T-helper 1 cell (primary cell): ENCODE data around the gene DNAJC16.

ENCODE experiments used
- DNase-seq, 5 donors: peaks; one replicate each; pipeline ENCODE4 v3.0.0-alpha.2; 2012 to 2020

Gene DNAJC16

DNA sequence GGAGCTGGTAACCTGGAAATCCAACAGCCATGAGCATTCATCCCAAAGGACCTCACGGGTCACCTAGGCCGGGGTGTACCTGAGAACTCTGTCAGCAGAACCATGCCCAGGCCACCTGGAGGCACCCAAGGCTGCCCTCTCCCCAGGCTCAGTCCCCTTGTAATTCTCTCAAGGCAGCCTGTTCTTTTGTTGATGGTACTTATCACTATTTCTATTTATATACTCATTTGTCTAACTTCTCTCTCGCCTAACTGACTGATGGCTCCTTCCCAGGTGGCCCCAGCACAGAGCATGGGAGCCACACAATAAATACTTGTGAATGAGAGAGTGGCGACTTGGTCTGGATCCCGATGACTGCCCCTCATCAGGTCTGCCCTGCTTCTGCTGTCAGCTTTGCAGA, 19.4 kb upstream of the DNAJC16 start:
- DNase-seq = no peak

DNA sequence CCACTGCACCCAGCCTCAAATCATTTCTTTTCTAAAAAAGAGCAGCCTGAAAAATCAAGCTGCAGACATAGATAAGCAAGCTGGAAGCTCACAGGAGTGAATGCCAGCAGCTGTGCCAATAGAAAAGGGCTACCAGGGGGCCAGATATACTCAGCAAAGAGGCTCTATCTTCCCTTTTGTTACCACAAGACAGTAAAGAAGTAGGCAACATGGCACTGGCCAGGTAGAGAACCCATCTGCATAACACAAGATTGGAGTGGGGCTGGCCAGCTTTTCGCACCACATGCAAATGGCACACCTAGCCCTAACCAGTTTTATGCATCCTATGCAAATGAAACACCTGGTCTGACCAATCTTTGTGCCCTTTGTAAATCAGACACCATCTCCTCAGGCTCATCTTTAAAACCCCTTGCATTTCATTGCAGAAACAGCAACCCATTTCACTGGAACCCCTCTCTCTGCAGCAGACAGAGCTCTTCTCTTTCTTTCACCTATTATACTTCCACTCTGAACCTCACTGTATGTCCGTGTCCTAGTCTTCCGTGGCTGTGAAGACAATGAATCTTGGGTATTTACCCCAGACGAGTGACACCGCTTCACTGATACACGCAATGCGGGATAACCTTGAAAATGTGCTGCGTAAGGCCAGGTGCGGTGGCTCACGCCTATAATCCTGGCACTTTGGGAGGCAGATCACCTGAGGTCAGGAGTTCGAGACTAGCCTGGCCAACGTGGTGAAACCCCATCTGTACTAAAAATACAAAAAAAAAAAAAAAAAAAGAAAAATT, 17.8 kb upstream of the DNAJC16 start:
- DNase-seq = no peak

DNA sequence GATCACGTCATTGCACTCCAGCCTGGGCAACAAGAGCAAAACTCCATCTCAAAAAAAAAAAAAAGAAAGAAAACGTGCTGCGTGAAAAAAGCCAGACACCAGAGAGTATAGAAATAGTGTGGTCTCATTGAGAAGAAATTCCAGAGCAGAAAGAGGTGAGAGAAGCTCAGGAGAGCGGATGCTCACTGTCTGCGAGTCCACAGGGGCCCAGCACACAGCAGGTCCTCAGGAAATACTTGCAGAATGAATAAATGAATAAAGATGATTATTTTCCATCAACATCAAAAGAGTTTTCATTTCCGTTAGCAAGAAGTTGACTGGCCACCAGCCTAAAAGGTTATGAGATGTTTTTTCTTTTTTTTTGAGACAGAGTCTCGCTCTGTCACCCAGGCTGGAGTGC, 17.1 kb upstream of the DNAJC16 start:
- DNase-seq = no peak

DNA sequence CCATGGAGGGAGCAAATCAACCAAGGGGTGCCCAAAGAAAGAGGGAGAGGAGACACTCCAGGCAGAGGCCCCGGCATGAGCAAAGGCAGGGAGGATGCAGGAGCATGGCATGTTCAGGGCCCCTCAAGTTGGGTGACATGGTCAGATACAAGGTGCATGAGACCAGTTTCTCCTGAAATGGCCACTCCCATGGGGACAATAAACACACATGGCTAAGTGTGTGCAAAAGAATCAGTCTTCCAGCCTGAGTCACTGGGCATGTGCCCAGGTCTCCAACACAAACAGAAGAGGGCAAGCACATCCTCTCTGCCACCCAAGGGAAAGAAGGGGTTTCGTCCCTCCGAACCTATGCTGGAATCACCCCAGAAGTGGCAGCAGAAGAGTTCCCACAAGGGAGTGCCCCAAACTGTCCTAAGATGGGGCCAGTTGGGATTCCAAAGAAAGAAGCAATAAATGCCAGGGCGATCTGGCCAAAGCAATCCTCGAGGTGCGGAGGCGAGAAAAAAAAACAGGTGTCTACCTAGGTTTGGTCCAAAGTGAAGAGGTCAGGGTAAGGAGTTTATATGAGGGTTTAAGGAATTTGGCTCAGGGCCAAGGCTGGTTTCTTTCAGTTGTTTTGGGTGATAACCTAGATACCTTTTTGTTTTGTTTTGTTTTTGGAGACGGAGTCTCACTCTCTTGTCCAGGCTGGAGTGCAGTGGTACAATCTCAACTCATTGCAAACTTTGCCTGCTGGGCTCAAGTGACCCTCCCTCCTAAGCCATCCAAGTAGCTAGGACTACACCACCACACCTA, 15.8 kb upstream of the DNAJC16 start:
- DNase-seq = no peak

DNA sequence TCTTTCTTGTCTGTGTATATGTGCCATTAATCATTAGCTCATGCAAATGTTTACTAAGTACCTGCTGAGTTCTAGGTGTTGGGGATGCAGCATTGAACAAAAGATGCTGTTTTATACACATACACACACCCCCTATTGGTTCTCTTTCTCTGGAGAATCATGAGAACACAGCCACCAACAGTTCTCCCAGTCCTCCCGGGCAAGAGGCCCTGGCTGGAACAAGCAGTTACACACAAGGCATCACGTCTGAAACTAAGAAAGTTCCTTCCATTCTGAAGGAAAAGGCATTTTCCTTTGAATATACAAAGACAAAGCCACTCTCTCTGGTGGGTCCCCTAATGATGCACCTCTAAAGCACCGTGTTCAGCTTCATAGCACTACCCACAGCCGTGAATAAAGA, 13.5 kb upstream of the DNAJC16 start:
- DNase-seq = no peak

DNA sequence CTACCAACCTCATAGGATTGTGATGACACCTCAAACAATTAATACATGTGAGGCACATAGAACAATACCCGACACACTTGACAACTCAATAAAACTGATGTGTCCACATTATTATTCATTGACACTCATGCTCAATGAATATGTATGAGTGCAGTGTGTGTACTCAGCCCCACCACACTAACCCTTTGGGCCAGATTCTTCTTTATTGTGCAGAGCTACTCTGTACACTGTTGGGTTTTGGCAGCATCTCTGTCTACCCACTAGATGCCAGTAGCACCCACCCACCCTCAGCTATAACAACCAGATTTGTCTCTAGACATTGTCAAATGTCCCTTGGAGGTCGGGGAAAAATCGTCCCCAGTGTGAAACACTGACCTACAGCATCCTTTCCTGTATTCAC, 12.7 kb upstream of the DNAJC16 start:
- peak in 1 of 5 donors; percentile 11 for DNase-seq

DNA sequence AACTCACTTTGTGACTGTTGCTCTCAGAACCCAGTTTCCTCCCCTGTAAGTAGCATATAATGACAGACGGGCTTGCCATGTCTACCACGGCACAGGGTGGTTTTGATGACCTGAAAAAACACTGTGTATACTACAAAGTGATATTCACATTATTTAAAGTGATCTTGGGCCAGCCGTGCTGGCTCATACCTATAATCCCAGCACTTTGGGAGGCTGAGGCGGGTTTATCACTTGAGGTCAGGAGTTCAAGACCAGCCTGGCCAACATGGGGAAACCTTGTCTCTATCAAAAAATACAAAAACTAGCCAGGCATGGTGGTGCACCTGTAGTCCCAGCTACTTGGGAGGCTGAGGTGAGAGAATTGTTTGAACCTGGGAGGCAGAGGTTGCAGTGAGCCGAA, 12.1 kb upstream of the DNAJC16 start:
- DNase-seq = peak in 1 of 5 donors; percentile 35

DNA sequence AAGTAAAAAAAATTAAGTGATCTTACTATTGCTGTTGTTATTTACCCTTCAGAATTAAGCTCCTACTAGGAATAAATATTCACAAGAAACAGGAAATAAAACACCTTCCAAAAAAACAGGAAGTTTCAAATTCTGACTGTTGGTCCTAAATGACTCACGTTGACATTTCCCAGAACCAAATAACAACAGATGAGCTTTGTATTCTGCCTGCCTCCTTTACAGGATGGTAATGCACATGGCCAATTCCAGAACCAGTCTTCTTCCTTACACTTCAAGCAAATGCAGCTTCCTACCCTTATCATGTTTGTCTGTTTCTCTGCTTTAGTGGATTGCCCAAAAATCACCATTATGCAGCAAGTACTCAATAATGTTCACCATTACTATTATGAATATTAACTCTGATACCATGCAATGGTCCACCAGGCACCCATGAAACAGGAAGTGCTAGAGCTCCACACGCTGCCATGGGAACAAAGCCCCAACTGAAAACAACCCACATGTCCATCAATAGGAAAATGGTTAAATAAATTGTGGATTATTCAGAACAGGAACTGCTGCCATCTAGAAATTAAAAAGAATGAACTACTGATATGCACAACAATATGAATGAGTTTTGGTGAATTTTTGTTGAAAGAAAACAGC, 11.5 kb upstream of the DNAJC16 start:
- DNase-seq = peak in 1 of 5 donors; percentile 72

DNA sequence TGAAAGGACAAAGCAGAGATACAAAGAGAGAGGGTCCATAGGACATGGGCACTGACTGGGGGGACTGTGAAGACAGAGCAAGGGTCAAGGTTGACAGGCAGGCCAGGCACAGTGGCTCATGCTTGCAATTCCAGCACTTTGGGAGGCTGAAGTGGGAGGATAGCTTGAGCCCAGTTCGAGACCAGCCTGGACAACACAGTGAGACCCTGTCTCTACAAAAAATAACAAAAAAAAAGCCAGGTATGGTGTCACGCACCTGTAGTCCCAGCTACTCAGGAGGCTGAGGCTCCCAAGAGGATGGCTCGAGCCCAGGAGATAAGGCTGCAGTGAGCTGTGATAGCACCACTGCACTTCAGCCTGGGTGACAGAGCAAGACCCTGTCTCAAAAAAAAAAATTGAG, 7.0 kb upstream of the DNAJC16 start:
- no peak for DNase-seq

DNA sequence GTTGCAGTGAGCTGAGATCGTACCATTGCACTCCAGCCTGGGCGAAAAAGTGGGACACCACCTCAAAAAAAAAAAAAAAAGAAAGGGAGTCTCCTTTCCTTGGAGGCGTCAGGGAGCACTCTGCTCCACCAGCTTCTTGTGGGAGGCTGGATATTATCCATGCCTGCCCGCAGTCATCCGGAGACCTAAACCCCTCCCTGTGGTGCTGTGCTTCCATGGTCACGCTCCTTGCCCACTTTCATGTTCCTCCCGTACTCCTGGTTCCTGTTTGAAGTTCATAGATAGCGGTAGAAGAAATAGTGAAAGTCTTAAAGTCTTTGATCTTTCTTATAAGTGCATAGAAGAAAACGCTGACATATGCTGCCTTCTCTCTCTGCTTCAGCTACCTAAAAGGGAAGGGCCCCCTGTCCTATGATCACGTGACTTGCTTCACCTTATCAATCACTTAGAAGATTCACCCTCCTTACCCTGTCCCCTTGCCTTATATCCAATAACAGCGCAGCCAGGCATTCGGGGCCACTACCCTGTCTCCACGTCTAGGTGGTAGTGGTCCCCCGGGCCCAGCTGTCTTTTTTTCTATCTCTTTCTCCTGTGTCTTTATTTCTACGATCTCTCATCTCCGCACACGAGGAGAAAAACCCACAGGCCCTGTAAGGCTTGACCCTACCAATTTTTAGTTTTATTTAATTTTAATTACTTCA, 5.3 kb upstream of the DNAJC16 start:
- peak in 1 of 5 donors; percentile 16 for DNase-seq

DNA sequence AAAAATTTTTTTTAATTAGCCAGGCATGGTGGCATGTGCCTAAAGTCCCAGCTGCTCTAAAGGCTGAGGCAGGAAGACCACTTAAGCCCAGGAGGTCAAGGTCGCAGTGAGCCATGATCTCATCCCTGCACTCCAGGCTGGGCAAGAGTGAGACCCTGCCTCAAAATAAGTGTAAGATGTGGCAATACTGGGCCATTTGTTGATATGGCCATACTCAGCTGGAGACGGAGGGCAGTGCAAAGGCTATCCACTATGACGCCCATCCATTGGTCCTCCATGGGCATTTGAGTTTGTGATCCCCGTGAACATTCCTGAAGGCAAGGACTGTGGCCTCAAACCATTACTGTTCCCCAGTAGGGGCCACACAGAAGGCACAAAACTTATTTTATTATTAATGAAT, 4.1 kb upstream of the DNAJC16 start:
- no peak for DNase-seq

DNA sequence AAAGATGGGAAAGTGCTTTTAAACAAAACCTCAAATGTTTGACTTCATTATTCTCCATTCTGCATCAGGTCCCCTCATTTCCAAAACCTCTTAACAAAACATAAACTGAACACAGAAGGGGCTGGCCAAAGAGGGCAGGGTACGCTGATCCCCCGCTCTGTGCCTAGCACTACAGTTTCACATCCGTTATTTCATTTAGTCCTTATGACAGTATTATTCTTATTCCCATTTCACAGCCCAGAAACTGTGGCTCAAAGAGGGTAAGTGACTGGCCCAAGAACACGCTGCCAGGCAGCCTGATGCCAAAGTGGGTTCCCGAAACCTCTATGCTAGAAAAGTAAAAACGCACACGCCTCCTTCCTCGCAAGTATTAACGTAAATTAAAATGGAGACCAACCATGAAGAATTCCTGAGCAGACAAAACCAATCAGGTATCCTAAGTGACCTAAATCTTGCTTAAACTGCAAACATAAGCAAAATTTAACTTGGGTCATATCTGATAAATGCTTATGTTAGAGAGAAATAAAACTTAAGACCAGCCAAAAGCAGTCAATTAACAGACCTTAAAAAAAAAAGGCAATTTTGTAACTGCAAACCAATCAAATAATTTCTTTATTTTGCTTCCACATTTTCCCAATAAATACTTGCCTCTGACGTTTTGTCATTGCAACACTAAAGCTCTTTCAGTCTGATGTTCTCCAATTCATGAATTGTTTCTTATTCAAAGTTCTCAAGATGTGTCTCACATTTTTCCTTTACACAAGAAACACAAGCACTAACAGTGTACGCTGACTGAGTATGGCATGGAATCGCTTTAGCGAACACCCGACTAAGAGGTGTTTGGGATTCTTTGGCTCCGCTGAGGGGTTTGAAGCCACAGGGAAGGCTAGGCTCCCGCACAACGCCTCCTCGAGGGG, 3.3 kb upstream of the DNAJC16 start:
- DNase-seq = no peak

DNA sequence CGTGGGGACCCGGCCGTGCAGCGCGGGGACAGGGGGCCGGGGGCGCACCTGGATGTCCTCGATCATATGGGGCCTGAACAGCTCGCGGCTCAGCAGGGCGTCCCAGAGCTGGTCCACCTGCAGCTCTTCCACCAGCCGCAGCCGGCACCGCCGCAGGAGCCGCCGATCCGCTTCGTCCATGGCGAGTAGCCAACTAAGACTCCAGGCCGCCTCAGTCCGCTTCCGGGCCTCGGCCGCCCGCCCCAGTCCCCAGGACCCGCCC, 2.7 kb upstream of the DNAJC16 start, which contains the start of gene CASP9:
TSS of gene CASP9 (minus strand) at position 195 of the 262 bp plus-strand sequence. CDS start at position 180, 15 bp downstream.
- DNase-seq = no peak

DNA sequence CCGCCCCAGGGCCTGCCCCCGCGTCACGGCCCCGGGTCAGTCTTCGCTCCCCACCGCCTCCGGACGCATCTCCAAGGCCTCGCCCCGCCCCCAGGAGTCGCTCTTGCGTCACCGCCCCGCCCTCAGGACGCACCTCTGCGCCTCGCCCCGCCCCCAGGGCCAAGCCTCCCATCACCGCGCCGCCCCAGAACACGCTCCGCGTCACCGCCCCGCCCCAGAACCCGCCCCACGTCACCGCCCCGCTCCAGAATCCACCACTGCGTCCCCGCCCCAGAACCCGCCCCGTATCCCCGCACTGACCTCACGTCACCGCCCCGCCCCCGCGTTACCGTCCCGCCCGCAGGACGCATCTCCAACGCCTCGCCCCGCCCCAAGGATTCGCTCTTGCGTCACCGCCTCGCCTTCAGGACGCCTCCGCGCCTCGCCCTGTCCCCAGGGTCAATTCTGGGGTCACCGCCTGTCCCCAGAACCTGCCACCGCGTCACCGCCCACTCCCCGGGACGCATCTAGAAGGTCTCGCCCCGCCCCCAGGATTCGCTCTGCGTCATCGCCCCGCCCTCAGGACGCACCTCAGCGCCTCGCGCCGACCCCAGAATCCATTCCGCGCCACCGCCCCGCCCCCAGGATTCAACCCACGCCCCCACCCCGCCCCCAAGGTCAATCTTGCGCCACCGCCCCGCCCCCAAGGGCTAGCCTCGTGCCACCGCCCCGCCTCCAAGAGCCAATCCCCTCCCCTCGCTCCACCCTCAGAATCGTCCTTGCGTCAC, 2.2 kb upstream of the DNAJC16 start:
- peak; percentile 98 to 100 (median 100) for DNase-seq

DNA sequence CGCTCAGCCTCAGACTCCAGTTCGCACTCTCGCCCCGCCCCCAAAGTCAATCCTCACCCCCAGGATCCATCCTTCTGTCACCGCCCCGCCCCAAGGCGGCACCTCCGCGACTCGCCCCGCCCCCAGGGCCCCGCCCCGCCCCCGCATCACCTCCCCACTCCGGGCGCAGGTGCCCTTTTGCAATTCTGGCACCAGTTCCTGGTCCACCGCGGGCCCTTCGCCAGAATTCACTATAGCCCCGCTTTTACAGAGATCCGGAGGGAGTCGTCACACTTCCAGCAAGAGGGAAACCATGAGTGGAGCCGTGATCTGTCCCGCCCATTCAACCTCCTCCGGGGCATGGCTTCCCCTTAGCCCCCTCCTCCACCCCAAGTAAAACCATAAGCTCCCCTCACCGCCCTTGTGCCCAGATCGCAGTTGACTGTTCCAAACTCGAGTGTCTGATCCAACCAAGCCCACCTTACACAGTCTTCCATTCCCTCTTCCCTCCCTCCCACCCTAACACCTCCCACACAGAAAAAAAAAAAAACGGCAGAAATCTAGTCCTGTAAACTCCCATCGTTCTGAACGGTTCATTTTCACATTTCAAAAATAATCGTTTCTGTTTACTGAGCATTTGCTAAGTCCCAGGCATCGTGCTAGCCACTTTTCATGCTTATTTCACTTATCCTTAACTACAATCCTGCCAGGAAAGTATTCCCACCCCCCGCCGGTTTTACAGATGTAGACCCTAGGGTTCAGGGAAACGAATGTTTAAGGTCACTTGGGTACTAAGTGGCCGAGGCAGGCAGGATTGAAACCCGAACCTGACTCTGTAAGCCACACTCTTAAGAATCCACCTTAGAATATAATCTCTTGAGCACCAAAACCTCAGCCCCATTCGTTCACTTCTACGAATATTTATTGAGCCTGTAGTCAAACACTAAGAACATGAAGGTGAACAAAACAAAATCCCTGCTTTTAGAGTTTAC, 1.3 kb upstream of the DNAJC16 start:
- peak in 3 of 5 donors; percentile 8 to 100 (median 11) for DNase-seq

DNA sequence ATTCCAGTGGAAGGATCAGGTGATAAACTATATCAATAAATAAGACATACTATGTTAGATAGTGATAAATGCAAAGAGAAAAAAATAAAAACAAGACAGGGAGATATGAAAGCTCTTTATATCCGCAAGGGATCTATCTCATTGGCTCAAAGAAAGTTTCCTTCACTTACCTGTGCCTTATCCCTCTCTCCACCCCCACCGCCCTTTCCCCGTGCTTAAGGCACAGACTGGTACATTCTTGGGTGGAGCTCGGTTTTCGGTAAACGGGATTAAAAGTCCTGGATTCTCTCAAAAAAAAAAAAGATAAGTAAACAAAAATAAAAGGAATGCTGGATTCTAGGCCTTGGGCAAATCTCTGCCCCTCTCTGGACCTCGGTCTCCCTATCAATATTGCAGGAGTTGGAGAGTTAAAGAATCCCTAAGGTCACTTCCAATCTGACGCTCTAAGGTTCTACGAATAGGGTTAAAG, 593 bp upstream of the DNAJC16 start:
- DNase-seq = peak in 1 of 5 donors; percentile 13

DNA sequence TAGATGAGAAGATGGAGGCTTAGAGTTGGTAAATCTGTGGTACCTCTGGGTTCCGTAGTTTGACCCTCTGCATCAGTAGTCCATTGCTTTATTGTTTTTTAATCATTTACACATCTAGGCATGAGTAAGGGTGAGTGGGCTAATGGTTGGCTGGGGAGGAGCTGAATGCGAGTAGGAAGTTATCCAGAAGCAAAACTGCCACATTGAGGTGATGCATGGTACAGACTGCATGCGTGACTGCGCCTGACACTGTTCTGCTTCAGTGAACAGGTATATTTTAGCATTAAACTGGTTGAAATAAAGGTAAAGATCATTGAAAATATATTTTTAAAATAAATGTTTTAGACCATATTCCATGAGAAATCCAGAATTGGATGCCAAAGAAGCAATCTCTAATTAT, 4.4 kb downstream of the DNAJC16 start:
- DNase-seq = no peak

DNA sequence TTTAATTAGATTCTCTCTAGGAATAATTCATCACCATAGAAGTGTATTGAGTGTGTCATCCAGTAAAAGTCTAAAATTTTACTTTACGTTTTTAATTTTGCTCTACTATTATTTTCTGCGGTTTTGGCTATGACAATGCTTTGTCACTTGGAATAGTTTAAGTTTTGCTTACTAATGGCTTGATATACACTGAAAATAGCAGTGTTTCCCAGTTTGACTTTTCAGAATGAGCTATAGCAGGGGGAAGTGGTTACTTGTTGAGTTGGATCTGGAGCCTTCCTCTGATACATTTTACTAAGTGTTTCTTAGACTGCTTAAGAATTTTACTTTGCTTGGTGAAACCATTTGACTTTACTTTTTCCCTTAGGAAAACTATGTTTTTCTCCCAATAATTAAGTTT, 5.0 kb downstream of the DNAJC16 start:
- no peak for DNase-seq

DNA sequence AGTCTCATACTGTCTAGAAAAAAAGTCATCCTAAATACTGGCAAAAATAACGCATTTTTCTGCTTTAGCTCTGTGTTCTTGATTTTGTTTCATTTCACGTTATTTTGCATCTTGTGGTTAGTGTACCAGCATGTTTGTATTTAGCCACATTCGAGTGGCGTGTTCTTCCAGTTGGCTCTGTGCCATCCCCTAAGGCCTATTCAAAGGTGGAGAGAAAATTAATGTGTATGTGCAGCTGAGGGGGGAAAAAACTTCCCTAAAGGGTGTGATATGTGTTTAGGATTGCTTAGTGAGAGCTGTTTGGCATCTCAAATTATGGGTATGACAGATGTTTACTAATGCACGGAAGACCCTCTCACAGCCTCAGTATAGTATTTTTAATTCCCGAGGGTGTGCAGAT, 12.1 kb downstream of the DNAJC16 start:
- no peak for DNase-seq

DNA sequence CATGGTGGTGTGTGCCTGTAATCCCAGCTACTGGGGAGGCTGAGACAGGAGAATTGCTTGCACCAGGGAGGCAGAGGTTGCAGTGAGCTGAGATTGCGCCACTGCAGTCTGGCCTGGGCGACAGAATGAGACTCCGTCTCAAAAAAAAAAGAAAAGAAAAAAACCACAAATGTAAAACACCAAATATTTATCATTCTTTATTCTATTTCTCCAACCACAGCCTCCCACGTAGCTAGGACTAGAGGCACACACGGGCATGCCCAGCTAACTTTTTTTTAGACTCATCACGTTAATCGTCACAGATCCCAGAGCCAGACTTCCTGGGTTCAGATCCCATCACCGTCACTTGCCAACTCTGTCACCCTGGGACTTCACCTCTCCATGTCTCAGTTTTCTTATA, 13.5 kb downstream of the DNAJC16 start:
- no peak for DNase-seq
